H1 (cell line): ENCODE results near the gene POLR3H. TPM values are rescaled to one million over a fixed set of nuclear protein-coding genes. Genes with fewer than 3 reads are reported as not detected.

Experiments
- CTCF ChIA-PET: fragments of 300-600 bp; sonication (Branson Sonifier 250); formaldehyde crosslinking; loops from one replicate; lab custom pipeline; 2021; ENCODE audit not compliant: partially characterized antibody; lab: Charles Lee
- POLR2A ChIA-PET: fragments of 300-600 bp; sonication (Branson Sonifier 250); formaldehyde crosslinking; loops from one replicate; lab custom pipeline; 2021; ENCODE audit warnings: inconsistent platforms; ENCODE audit not compliant: partially characterized antibody; lab: Charles Lee
- DNase-seq, 2 experiments: peaks; one replicate each; pipeline versions ENCODE4 v3.0.0 to v3.0.0-alpha.2; 2010 to 2022; ENCODE audit warnings: low spot score in 2 of 2, low read depth in 1 of 2, mixed read lengths in 1 of 2
- FAIRE-seq: peaks from 2 replicates; lab custom pipeline; 2011; peaks lifted over from hg19 to GRCh38; lab: Jason Lieb, UNC
- H2AFZ ChIP-seq: 2 replicates; pipeline ENCODE4 v1.8.1; 2012; ENCODE audit warnings: low read length, inconsistent platforms
- H2AK5ac ChIP-seq: 2 replicates; pipeline ENCODE4 v1.6.1; 2013; ENCODE audit warnings: low read depth, low read length
- H2BK120ac ChIP-seq: replicated peaks from 2 replicates; pipeline ENCODE3; 2013; ENCODE audit warnings: low read depth, low read length, inconsistent platforms
- H2BK12ac ChIP-seq: 2 replicates; pipeline ENCODE4 v1.6.1; 2013; ENCODE audit warnings: low read depth, low read length
- H2BK15ac ChIP-seq: 2 replicates; pipeline ENCODE4 v1.6.1; 2013; ENCODE audit warnings: low read length
- H2BK20ac ChIP-seq: 2 replicates; pipeline ENCODE4 v1.6.1; 2013; ENCODE audit warnings: low read length
- H2BK5ac ChIP-seq: 2 replicates; pipeline ENCODE4 v1.6.1; 2013; ENCODE audit warnings: low read depth, low read length
- H3K14ac ChIP-seq: 2 replicates; pipeline ENCODE4 v1.6.1; 2013; ENCODE audit warnings: inconsistent platforms; ENCODE audit not compliant: insufficient read length
- H3K18ac ChIP-seq: 2 replicates; pipeline ENCODE4 v1.6.1; 2013; ENCODE audit warnings: low read length; ENCODE audit errors: extremely low read depth
- H3K23ac ChIP-seq: 2 replicates; pipeline ENCODE4 v1.6.1; 2013; ENCODE audit warnings: inconsistent platforms; ENCODE audit not compliant: insufficient read length
- H3K23me2 ChIP-seq: 2 replicates; pipeline ENCODE4 v1.6.1; 2013; ENCODE audit warnings: low read depth, low read length
- H3K27ac ChIP-seq: 2 replicates; pipeline ENCODE4 v1.6.1; 2011; ENCODE audit warnings: low read depth, low read length, inconsistent platforms
- H3K27me3 ChIP-seq, 4 experiments: replicated peaks in 1 of 4; 1 replicate in 1 of 4; 2 replicates in 3 of 4; pipeline versions ENCODE4 v1.6.1 to v1.8.1; 2011 to 2013; ENCODE audit warnings: low read length in 3 of 4, mild to moderate bottlenecking in 3 of 4, inconsistent platforms in 2 of 4, mixed read lengths in 2 of 4, moderate library complexity in 1 of 4; ENCODE audit not compliant: control insufficient read depth in 3 of 4, insufficient read depth in 3 of 4; ENCODE audit errors: extremely low read depth in 1 of 4
- H3K36me3 ChIP-seq, 4 experiments: 2 replicates each; pipeline versions ENCODE4 v1.6.1 to v1.8.1; 2011 to 2013; ENCODE audit warnings: mild to moderate bottlenecking in 4 of 4, low read length in 3 of 4, moderate library complexity in 2 of 4, control low read depth in 1 of 4, inconsistent platforms in 1 of 4; ENCODE audit not compliant: insufficient read depth in 4 of 4, control insufficient read depth in 2 of 4
- H3K4ac ChIP-seq: replicated peaks from 2 replicates; pipeline ENCODE3; 2013; ENCODE audit warnings: low read length, low read depth, mixed read lengths, inconsistent platforms; ENCODE audit not compliant: insufficient read length
- H3K4me1 ChIP-seq, 4 experiments: replicated peaks in 1 of 4; 1 replicate in 1 of 4; 2 replicates in 3 of 4; pipeline versions ENCODE4 v1.6.1 to v1.8.1; 2011 to 2013; ENCODE audit warnings: low read length in 3 of 4, inconsistent platforms in 2 of 4, mixed read lengths in 1 of 4; ENCODE audit not compliant: insufficient read depth in 4 of 4, control insufficient read depth in 3 of 4
- H3K4me2 ChIP-seq, 2 experiments: 2 replicates each; pipeline versions ENCODE4 v1.6.1 to v1.8.1; 2011 to 2013; ENCODE audit warnings: low read depth in 2 of 2, low read length in 2 of 2, control low read depth in 1 of 2, inconsistent platforms in 1 of 2, mild to moderate bottlenecking in 1 of 2; ENCODE audit not compliant: insufficient read depth in 1 of 2
- H3K4me3 ChIP-seq, 4 experiments: fragments of 200-600, 300-600 bp in 1 of 4; sonication (generic), shearing (Covaris generic), sonication (Bioruptor Twin) in 1 of 4; 2 replicates each; pipeline versions ENCODE4 v1.5.1 to v1.8.1; 2011 to 2016; ENCODE audit warnings: low read length in 4 of 4, low read depth in 3 of 4, control low read depth in 2 of 4, inconsistent platforms in 2 of 4, mild to moderate bottlenecking in 2 of 4, mixed read lengths in 1 of 4, moderate library complexity in 1 of 4; ENCODE audit not compliant: insufficient read depth in 2 of 4; ENCODE audit errors: extremely low read depth in 1 of 4
- H3K56ac ChIP-seq: replicated peaks from 2 replicates; pipeline ENCODE3; 2013; ENCODE audit warnings: low read depth, mild to moderate bottlenecking, mixed read lengths, low read length, inconsistent platforms; ENCODE audit not compliant: insufficient read length
- H3K79me1 ChIP-seq: 2 replicates; pipeline ENCODE4 v1.6.1; 2013; ENCODE audit warnings: low read depth, low read length, control low read depth
- H3K79me2 ChIP-seq, 2 experiments: 2 replicates each; pipeline versions ENCODE4 v1.6.1 to v1.8.1; 2012 to 2013; ENCODE audit warnings: low read length in 2 of 2, mild to moderate bottlenecking in 2 of 2, inconsistent platforms in 1 of 2; ENCODE audit not compliant: insufficient read depth in 2 of 2, control insufficient read depth in 1 of 2
- H3K9ac ChIP-seq, 4 experiments: replicated peaks in 1 of 4; 1 replicate in 1 of 4; 2 replicates in 3 of 4; pipeline versions ENCODE4 v1.6.1 to v1.8.1; 2011 to 2013; ENCODE audit warnings: low read depth in 3 of 4, low read length in 3 of 4, control low read depth in 2 of 4, mild to moderate bottlenecking in 2 of 4, moderate library complexity in 2 of 4, inconsistent platforms in 1 of 4; ENCODE audit errors: extremely low read depth in 1 of 4
- H3K9me3 ChIP-seq, 2 experiments: 2 replicates each; pipeline versions ENCODE4 v1.6.1 to v1.8.1; 2012 to 2013; ENCODE audit warnings: mild to moderate bottlenecking in 2 of 2, moderate library complexity in 2 of 2, control low read depth in 1 of 2, inconsistent platforms in 1 of 2, low read depth in 1 of 2, low read length in 1 of 2, mixed read lengths in 1 of 2; ENCODE audit not compliant: insufficient read depth in 2 of 2
- H4K20me1 ChIP-seq, 2 experiments: replicated peaks in 1 of 2; 2 replicates each; pipeline versions ENCODE3 to v1.8.1; 2011 to 2013; ENCODE audit warnings: inconsistent platforms in 2 of 2, low read length in 2 of 2, mild to moderate bottlenecking in 1 of 2; ENCODE audit not compliant: insufficient read depth in 2 of 2, control insufficient read depth in 1 of 2
- H4K5ac ChIP-seq: 2 replicates; pipeline ENCODE4 v1.6.1; 2013; ENCODE audit warnings: low read length, low read depth, mixed read lengths, inconsistent platforms; ENCODE audit not compliant: insufficient read length
- H4K8ac ChIP-seq: 2 replicates; pipeline ENCODE4 v1.8.0; 2013; ENCODE audit warnings: mild to moderate bottlenecking, moderate library complexity, low read length, inconsistent platforms; ENCODE audit not compliant: insufficient read depth; ENCODE audit errors: extremely low read depth
- H4K91ac ChIP-seq: replicated peaks from 2 replicates; pipeline ENCODE3; 2013; ENCODE audit warnings: low read length, mixed read lengths, inconsistent platforms; ENCODE audit not compliant: insufficient read length
- CREB1 ChIP-seq: IDR thresholded peaks from 2 replicates; pipeline ENCODE4 v1.6.1; 2012; ENCODE audit warnings: inconsistent platforms
- E2F6 ChIP-seq: IDR thresholded peaks from 2 replicates; pipeline ENCODE4 v1.6.1; 2012; ENCODE audit warnings: inconsistent platforms
- JUN ChIP-seq: IDR thresholded peaks from 2 replicates; pipeline ENCODE4 v1.6.1; 2011; ENCODE audit warnings: low read depth, mild to moderate bottlenecking, improper control_type of control experiment, low read length
- MAFK ChIP-seq: IDR thresholded peaks from 2 replicates; pipeline ENCODE4 v1.6.1; 2012; ENCODE audit warnings: low read depth, mild to moderate bottlenecking, improper control_type of control experiment, low read length
- MAX ChIP-seq: IDR thresholded peaks from 2 replicates; pipeline ENCODE4 v1.6.1; 2012; ENCODE audit warnings: inconsistent platforms
- RAD21 ChIP-seq, 2 experiments: IDR thresholded peaks in 1 of 2; conservative IDR thresholded peaks in 1 of 2; 2 replicates each; pipeline ENCODE4 v1.6.1; 2011; ENCODE audit warnings: low read depth in 2 of 2, low read length in 2 of 2, improper control_type of control experiment in 1 of 2, inconsistent platforms in 1 of 2, mild to moderate bottlenecking in 1 of 2, moderate library complexity in 1 of 2
- SIX5 ChIP-seq: IDR thresholded peaks from 2 replicates; pipeline ENCODE4 v1.6.1; 2011; ENCODE audit warnings: mild to moderate bottlenecking, low read depth, low read length
- SP2 ChIP-seq: IDR thresholded peaks from 2 replicates; pipeline ENCODE4 v1.6.1; 2012; ENCODE audit warnings: mild to moderate bottlenecking, low read length, inconsistent platforms
- TBP ChIP-seq: IDR thresholded peaks from 2 replicates; pipeline ENCODE4 v1.6.1; 2011; ENCODE audit warnings: low read depth, low read length, improper control_type of control experiment
- TEAD4 ChIP-seq: IDR thresholded peaks from 2 replicates; pipeline ENCODE4 v1.6.1; 2012; ENCODE audit warnings: low read depth, low read length, inconsistent platforms, mixed read lengths
- ZNF274 ChIP-seq: IDR thresholded peaks from 2 replicates; pipeline ENCODE4 v1.7.0; 2012; ENCODE audit warnings: low read length, borderline replicate concordance; ENCODE audit errors: extremely low read depth
- WGBS, 2 experiments: shearing (Covaris generic) in 1 of 2; methylation state at CpG; one replicate each; pipeline versions ENCODE4 v1.1.6 to v1.1.7; 2013 to 2015; ENCODE audit warnings: low lambda C conversion rate in 2 of 2, mixed read lengths in 2 of 2, inconsistent platforms in 1 of 2, low coverage in 1 of 2, missing lambda C conversion rate in 1 of 2; ENCODE audit not compliant: insufficient replicate concordance in 2 of 2, insufficient coverage in 1 of 2, insufficient read length in 1 of 2; ENCODE audit errors: extremely low coverage in 1 of 2, missing lambda C conversion rate in 1 of 2; 5-methylcytosine and 5-hydroxymethylcytosine counted together
- polyA plus RNA-seq, 7 experiments: library from polyadenylated mRNA; depleted of rRNA in 3 of 7; stranded (reverse) in 5 of 7; unstranded in 2 of 7; fragments of >200 nt in 5 of 7; fragments of 200-250 nt in 2 of 7; gene quantifications; 1 replicate in 5 of 7; 2 replicates in 1 of 7; 4 replicates in 1 of 7; pipeline versions ENCODE4 v1.2.1 to v1.2.3, GENCODE V29; 2011 to 2013; ENCODE audit warnings: missing spikeins in 2 of 7, mixed read lengths in 2 of 7
- total RNA-seq: library from RNA; stranded (reverse); fragmentation: NEBNext Ultra II Directional; extraction: Animal tissue kit (Norgen Biotek cat#: 25700); gene quantifications from 2 replicates; pipeline ENCODE4 v1.2.1, GENCODE V29; 2021
- TF ChIP-seq, protein P1 (sequence below): IDR thresholded peaks from 2 replicates; pipeline ENCODE4 v1.6.1; 2011; ENCODE audit warnings: low read length, improper control_type of control experiment

POLR3H gene
- total and polyA plus RNA-seq, 2 of the 8 experiments (the other 6 are each of a cell fraction or from before 2014, with no cell fraction given): 29.7 to 39.2 TPM

GRCh38 chr22:41573677-41574076 is 29.4 kb upstream of the POLR3H start:
- Histone ChIP-seq H3K79me2 (no peaks in the 10 kb centered on the region), H3K4me1 (no peaks in the 10 kb centered on the region; a peak in 1 of 7 replicates), H3K4me2 (no peak overlapping the region), H3K9me3 (no peaks in the 10 kb centered on the region), H4K5ac (no peak overlapping the region), H3K23me2 (peaks cover 3% of the 10 kb centered on the region; the same call in 1 of the 2 replicates), H2AFZ (no peak overlapping the region), H3K79me1 (no peaks in the 10 kb centered on the region), H3K4ac (no peak overlapping the region), H2AK5ac (no peak overlapping the region), H4K91ac (no peak overlapping the region), H4K20me1 (peaks cover 0 to 3% of the 10 kb centered on the region in 2 experiments), H2BK15ac (no peak overlapping the region), H3K4me3 (no peak overlapping the region), H3K27me3 (no peaks in the 10 kb centered on the region), H3K36me3 (no peaks in the 10 kb centered on the region), H2BK120ac (no peak overlapping the region), H2BK12ac (no peak overlapping the region), H3K23ac (no peak overlapping the region), H3K18ac (no peak overlapping the region), H3K56ac (no peak overlapping the region), H3K27ac (no peak overlapping the region), H3K9ac (no peak overlapping the region), H2BK20ac (no peak overlapping the region), H3K14ac (no peak overlapping the region), H2BK5ac (no peak overlapping the region), H4K8ac (no peak overlapping the region)
- WGBS, 2 experiments: 88% methylated on average over 10 of the region's 11 CpGs; no CpG with 5 or more reads in 1 of the 2 experiments
- ChIA-PET CTCF (interaction anchor here (0.8 to 3.7 kb wide), 4 partner anchors 13 to 38 kb away, joined by 3 to 23 read pairs (median 6); partner anchors contain the start of gene CSDC2), POLR2A (interaction anchor here (1.3 to 2.2 kb wide), 4 partner anchors 10 to 20 kb away, joined by 3 to 12 read pairs (median 4); partner anchors contain the start of gene PMM1)
- DNase-seq: no peak
- no peak for FAIRE-seq
- no peak for TF ChIP-seq TEAD4
- no peak for TF ChIP-seq MAFK
- TF ChIP-seq CREB1: no peak
- TF ChIP-seq SIX5: no peak
- TF ChIP-seq TBP: no peak
- TF ChIP-seq RAD21 (IDR thresholded peaks at IDR 0.05 in 1 of 2, conservative IDR thresholded peaks at IDR 0.05 in 1 of 2; ENCODE audit: low read depth in 2 of 2, low read length in 2 of 2): no peak
- no peak for TF ChIP-seq MAX
- no peak for TF ChIP-seq JUN
- TF ChIP-seq, protein P1, sequence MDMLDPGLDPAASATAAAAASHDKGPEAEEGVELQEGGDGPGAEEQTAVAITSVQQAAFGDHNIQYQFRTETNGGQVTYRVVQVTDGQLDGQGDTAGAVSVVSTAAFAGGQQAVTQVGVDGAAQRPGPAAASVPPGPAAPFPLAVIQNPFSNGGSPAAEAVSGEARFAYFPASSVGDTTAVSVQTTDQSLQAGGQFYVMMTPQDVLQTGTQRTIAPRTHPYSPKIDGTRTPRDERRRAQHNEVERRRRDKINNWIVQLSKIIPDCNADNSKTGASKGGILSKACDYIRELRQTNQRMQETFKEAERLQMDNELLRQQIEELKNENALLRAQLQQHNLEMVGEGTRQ: no peak
- TF ChIP-seq ZNF274: no peak
- TF ChIP-seq SP2: no peak
- no peak for TF ChIP-seq E2F6
